HG03558 (cell line): ENCODE data around the gene ANKRD40CL.
"Not testable (repeated sequence)": the region's sequence is repeated elsewhere in the genome, so short reads cannot be mapped to it uniquely, and the experiment has no call there.

Experiments used
- ATAC-seq: cut with Tn5 transposase; IDR thresholded peaks from one replicate; pipeline ENCODE4 v1.9.1; 2021; ENCODE audit warnings: moderate number of reproducible peaks; ENCODE audit not compliant: unreplicated experiment; ENCODE audit errors: extremely low read depth

ANKRD40CL gene

DNA sequence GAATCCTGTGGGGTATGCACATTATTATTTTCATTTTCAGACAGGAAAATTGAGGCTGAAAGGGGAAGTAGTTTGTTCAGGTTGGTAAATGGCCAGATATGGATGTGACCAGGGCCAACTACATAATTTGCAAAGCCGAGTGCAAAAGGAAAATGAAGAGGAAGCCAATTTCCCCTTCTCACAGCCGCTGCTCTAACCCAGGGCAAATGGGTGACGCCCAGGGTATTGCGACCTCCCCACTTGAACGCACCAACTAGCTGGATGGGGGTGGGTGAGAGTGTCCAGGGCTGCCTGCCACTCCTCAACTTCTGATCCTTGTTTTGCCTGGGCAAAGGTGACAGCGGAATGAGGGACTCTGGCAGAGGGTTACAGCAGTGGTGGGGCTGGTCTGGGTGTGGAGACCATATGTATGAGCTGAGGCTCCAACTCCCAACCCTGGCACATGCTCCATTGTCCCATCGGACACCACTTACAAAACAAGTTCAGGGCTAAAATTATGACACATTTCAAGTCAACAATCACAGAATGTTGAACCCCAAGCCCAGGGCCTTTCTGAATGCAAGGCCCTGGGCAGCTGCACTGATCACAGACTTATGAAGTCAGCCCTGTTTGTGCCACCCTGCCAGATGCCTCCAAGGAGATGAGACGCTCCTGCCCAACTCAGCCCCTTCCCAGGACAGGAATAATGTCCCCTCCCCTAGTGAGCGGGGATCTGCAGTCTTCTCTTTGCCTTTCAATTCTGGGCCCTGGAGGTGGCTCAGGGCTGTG, 1.7 kb downstream of the ANKRD40CL start:
- no peak for ATAC-seq

DNA sequence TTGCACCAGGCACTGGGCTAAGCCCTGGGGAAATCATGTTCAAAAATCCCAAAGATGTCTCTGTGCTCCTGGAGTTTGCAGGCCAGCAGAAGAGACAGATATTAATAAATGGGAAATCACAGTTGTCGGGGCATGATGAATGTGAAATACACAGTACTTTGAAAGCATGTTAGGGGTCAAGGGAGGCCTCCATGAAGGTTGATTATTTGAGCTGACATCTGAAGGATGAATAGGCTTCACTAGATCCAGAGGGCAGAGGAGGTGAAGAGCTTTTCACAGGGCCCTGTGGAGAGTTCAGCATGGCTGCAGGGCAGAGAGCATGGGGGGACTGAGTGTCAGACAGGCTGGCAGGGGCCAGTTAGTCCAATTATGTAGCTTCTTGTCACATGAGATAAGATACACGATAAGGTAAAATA, 2.6 kb downstream of the ANKRD40CL start:
- no peak for ATAC-seq

DNA sequence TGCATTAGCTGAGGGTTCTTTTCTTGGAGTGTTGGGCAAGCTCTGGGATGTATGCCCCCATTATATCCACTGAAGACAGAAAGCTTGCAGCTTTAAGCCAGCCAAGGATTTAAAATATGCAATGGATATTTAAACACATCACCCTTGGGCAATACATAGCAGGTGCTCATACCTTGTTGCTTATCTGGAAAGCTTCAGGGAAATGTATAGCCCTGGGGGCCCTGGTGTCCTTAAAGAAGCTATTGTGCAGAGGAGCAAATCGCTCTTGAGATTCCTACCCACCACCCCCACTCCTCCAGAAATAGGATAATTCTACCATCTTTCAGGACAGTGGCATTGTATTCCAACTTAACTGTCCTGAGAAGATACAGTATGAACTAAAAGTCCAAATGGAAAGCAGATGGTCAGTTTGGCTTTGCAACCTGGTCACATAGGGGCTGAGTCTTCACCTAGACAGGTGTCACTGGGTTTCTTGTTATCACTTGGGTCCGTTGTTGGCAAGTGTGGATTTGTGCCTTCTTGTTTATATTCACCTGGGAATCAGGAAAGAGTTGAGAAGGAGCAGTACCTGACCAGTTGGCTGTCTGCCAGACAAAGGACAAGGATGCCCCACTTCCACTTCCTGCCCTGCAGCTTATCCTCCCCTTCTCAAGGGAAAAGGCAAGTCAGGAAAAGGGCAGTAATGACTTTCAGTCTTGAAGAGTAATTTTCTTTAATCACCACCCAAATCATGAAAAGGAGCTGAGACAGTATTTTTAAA, 3.4 kb downstream of the ANKRD40CL start:
- no peak for ATAC-seq

DNA sequence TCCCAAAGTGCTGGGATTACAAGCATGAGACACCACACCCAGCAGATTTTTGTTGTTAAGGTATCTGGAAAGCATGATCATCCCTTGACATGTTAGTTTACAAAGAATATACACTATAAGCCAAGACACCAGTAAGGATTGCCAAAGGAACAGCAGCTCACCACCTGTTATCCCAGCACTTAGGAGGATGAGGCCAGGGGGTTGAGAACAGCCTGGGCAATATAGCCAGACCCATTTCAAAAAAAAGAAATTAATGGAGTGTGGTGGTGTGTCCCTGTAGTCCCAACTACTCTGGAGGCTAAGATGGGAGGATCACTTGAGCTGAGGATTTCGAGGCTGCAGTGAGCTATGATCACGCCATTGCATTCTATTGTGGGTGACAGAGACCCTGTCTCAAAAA, 5.1 kb downstream of the ANKRD40CL start:
- no peak for ATAC-seq

DNA sequence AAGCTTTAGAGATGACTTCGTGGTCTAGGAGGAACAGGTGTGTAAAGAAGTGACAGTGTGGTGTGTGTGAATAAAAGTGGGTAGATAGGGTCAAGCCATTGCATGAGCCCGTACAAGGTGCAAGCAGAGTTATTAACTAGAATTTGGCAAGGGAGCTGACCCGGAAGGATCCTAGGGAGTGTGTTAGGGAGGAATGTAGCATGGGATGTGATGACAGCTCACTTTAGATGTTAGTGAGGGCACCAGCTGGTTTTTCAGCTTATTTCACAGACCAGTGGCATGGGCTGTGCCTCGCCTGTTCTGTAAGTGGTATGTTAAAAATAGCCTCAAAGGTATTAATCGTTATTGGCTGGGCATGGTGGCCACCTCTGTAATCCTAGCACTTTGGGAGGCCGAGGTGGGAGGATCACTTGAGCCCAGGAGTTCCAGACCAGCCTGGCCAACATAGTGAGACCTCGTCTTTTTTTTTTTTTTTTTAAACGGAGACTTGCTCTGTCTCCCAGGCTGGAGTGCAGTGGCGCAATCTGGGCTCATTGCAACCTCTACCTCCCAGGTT, 8.3 kb downstream of the ANKRD40CL start:
- ATAC-seq, result no peak

DNA sequence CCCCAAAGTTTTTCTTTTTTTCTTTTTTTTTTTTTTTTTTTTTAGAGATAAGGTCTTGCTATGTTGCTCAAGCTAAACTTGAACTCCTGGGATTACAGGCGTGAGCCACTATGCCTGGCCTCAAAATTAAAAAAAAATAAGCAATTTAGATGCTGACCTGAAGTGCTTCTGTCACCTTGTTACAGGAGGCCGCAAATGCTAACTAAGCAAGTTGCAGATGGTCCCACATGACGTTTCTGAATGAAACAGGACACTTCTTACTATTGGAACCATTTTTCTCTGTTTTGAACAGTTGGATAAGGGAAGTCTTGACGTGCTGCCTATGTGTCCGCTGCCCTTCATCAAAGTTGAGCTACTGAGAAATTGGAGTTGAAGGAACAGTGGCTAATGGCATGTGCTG, 8.8 kb downstream of the ANKRD40CL start:
- ATAC-seq, result no peak

DNA sequence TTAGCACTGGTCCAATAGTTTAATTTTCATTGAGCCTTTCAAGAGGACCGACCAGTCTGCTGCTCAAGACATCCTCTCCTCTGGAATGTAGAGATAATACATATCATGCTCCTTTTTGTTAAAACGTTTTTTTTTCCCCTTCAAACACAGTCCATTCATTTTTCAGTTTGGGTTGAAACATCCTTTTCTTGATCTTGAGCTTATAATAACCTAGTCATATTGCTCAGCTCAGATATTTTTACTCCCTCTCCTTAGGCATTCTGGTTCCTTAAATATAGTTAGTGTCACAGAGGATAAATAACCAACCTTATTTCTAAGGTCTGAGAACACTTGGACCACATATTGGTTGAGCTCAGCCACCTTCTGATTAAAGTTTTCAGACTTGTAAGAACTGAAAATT, 12.8 kb downstream of the ANKRD40CL start:
- no peak for ATAC-seq

DNA sequence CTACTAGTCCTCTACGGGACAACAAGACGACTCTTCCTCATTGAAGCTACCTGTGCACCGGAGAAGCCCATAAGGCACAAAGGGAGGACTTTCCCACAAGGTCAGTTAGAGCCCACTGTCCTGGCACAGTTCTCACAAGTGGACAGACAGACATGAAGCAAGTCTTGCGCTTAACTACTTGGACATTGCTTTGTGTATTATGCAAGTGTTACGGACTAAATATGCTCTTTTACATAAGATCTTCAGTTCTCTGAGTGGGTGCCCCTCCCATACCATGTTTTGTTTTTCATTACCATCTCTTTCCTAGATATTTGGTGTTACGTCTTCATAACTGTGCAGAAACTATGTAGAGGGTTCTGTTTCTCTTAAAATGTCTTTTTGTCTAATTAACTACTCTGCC, 18.1 kb downstream of the ANKRD40CL start:
- no peak for ATAC-seq

DNA sequence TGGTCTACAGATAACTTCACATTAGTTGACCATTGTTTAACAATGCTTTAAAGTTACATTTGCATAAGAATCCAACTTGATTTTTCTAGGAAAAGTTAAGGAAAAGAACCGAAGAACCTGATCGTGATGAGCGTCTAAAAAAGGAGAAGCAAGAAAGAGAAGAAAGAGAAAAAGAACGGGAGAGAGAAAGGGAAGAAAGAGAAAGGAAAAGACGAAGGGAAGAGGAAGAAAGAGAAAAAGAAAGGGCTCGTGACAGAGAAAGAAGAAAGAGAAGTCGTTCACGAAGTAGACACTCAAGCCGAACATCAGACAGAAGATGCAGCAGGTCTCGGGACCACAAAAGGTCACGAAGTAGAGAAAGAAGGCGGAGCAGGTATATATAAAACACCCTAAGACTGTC, 21.7 kb downstream of the ANKRD40CL start:
- ATAC-seq, result no peak

DNA sequence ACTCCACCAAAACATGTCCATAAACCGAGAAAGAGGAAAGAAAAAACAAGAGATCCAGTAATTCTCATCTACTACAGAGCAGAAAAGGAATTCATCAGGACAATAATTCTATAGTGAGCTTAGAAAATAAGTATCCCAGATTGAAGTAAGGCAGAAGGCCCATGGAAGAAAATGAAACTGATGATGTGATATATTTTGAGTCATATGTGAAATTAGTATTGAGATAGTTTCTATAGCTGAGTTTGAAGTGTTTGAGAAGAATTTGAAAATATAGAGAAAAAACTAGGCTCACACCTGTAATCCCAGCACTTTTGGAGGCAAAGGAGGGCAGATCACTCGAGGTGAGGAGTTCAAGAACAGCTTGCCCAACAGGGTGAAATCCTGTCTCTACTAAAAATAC, 28.2 kb downstream of the ANKRD40CL start:
- ATAC-seq, result no peak

DNA sequence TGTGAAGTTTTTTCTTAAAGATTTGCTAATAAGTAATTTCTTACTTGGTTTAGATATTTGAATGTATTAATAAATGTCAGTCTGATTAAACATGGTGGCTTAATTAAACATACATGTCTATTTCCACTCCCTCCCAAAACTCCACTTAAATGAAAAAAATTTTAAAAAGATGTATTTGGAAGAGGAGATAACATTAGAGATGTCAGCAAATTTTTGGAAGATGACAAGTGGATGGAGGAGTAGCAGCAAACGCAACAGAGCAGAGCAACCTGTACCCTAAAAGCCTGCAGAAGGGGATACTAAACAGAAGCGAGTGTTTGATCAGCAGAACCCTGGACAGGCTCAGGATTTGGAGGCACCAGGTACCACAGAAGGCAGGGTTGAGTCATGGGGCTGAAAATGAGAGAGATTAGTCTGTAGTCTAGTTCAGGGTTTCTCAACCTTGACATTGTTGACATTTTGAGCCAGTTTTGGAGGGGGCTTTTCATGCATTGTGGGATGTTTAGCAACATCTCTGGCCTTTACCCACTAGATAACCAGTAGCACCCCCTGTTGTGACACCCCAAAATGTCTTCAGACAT, 30.1 kb downstream of the ANKRD40CL start:
- ATAC-seq, result no peak

DNA sequence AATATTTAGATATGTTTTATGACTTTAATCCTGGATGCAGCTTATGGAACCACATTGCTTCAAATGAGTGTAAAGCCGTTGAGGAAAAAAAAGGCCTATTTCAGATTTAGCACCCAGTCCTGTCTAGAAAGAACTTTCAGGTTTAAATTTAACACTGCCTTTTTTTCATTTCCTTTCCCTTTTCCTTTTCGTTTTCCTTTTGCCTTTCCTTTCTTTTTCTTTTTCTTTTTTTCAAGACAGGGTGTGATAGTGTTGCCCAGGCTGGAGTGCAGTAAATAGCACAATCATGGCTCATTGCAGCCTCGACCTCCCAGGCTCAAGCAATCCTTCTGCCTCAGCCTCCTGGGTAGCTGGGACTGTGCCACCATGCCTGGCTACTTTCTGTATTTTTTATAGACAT, 32.0 kb downstream of the ANKRD40CL start:
- no peak for ATAC-seq

DNA sequence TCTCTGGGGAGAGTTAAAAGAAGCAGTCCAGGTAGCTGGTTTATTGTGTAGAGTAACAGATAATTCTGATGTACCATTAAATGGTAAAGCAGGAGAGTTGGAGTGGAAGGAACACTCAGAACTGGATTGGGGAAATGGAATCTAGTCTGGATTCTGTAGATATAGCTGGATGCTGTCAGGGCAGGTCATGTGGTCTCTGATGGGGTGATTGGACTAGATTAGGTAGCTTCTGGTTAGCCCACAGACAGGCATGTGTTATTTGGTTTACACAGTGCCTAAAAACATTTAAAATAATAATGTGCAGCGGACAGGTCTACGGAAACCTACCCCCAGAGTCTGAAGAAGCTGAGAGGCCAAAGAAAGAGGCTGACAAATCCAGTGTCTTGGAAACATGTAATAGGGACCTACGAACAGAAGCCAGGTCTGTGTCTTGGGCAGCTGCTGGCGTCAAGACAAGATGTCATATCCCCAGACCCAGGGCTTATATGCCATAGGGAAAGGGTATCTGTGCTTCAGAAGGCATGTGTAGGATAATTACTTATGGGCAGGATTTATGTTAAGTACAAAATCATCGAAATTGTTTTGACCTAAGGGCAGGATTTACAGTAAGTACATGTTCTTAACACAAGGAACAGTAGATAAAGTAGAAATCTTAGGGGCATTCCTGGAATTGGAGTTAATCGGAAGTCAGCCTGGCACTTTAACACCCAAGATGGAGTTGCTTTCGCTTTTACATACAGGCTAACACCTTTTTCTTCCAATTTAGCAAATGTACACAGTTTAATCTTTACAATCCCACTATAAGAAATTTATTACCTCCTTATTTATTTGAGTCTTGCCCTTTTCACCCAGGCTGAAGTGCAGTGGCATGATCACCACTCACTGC, 35.5 kb downstream of the ANKRD40CL start:
- no peak for ATAC-seq

DNA sequence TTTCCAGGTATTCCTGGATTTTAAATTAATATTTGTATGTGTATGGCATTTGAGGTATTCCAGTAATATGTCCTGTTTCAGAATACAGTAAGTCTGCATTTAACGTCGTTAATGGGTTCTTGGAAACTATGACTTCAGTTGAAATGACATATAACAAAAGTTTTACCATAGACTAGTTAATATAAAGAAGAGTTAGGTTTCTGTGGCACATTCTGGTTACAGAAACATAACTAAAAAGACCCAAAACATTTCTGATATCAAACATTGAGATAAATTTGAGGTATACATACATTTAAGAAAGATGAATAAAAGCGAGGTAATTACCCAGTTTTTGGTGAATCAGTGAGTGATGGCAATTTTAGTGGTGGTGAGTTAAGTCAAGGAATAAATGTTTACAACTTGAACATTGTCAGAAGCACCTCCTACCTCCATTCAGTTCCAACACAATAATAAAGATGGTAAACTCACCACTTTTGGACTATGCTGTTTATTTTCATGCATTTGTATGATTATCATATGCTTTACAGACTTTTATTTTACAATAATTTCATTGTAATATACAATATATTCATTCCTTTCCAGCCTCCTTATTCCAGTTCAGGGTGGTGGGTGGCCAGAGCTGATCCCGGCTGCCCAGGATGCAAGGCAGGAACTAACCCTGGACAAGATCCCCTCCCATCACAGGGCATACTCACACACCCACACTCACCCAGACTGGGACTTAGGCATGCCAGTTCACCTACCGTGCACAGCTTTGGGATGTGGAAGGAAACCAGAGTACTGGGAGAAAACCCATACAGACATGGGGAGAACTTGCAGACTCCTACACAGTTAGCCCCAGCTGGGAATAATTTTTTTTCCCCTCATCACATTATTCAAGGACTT, 38.2 kb downstream of the ANKRD40CL start:
- no peak for ATAC-seq

DNA sequence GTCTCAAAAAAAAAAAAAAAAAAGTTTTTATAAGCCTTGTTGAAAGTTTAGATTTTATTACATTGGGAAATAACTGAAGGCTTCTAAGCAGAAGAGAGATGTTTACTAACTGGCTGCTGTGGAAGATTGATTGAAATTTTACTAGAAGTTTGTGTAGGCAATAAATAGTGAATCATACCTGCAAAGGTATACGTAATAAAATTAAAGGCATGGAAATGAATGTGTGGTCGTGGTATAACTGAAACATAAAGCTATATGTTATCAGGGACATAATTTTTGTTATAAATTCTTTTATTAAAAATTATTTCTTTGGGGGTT, 39.2 kb downstream of the ANKRD40CL start:
- no peak for ATAC-seq

DNA sequence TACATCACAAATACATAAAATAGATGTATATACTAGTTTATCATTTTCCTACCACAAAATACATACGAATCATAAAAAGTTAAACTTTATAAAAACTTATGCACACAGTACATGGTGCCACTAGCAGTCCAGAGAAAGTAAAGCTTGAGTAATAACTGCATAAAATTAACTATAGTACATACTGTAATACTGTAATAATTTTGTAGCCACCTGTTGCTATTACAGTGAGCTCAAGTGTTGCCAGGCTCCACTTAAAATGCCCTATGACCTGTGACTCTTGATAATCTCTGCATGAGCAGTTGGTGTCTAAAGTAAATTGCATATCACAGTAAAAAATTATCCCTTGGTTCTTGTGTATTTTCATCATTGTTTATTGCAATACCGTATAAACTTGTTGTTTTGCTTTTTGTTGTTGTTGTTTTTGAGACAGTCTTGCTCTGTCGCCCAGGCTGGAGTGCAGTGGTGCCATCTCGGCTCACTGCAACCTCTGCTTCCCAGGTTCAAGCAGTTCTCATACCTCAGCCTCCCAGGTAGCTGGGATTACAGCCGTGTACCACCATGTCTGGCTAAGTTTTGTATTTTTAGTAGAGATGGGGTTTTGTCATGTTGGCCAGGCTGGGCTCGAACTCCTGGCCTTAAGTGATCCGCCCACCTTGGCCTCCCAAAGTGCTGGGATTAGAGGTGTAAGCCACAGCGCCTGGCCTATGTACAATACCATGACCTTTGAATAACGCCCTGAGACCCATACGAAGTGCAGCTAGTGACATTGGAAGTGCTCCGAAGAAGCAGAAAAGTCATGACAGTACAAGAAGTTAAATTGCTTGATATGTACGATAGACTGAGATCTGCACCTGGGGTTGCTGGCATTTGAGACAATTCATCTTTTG, 41.3 kb downstream of the ANKRD40CL start:
- ATAC-seq, result no peak

DNA sequence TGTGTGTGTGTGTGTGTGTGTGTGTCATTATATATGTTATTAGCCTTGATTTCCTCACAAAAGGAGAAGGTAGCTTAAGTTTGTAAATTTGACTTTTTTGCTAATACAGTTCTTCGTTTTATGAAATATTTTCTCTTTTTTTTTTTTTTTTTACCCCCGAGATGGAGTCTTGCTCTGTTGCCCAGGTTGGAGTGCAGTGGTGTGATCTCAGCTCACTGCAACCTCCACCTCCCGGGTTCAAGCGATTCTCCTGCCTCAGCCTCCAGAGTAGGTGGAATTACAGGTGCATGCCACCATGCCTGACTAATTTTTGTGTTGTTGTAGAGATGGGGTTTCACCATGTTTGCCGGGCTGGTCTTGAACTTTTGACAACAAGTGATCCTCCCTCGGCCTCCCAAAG, 42.7 kb downstream of the ANKRD40CL start:
- ATAC-seq, result not testable (repeated sequence)

DNA sequence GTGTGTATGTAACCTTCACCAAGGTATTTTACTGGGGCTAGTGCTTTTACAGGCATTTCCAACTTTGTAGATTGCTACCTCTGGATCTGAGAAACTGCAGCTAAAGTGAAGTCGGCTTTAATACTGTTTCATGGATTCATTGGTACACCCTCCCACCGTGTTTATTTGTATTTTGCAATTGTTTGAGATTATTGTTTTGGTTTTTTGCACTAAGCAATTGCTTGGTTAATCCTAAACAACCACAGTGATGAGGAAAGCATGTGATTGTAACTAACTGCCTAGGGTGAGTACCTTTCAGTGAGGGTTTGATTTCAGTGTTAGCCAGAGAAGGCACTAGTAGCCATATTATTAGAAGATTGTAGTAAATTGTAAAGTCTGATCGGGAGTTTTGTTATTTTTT, 44.6 kb downstream of the ANKRD40CL start:
- ATAC-seq, result no peak
